ENCODE measurements around the gene TMEM245. TPM values are rescaled to one million over a fixed set of nuclear protein-coding genes. Genes with fewer than 3 reads are reported as not detected.

The TMEM245 gene
- total and polyA plus RNA-seq, 2 of the 13 experiments (the other 11 are each of a cell fraction or from before 2014, with no cell fraction given), result 53.5 to 55.4 TPM

GRCh38 chr9:109052416-109052815 lies 67.3 kb downstream of the TMEM245 start:
- H3K4me3 ChIP-seq (replicated peaks in 1 of 3; ENCODE audit: insufficient read depth in 1 of 3, low read depth in 2 of 3, low read length in 3 of 3), result no peak overlapping the region
- ChIA-PET CTCF (ENCODE audit: low intra/inter-chr PET ratio, low total read pairs) (no interaction called here), POLR2A (no interaction called here)
- H3K9me3 ChIP-seq (ENCODE audit: low read length), result no peaks in the 10 kb centered on the region
- intact Hi-C loops (cut with micrococcal nuclease; ENCODE audit: unreplicated experiment), result no loop called here
- H4K20me1 ChIP-seq (ENCODE audit: insufficient read depth, low read length), result no peaks in the 10 kb centered on the region
- WGBS (ENCODE audit: low lambda C conversion rate), result 92% methylated on average over 2 of the region's 2 CpGs
- no peaks in the 10 kb centered on the region for H3K79me2 ChIP-seq (ENCODE audit: insufficient read depth, low read length)
- no peak overlapping the region for H3K27ac ChIP-seq (ENCODE audit: extremely low read length, insufficient read depth, low read length)
- H3K27me3 ChIP-seq (ENCODE audit: control insufficient read depth in 1 of 2, insufficient read depth in 2 of 2, low read length in 2 of 2), result no peaks in the 10 kb centered on the region
- no peak for TF ChIP-seq U2AF1 (optimal IDR thresholded peaks at IDR 0.05; ENCODE audit: low read depth, low read length)
- TF ChIP-seq ZBTB14 (CRISPR knock-in tag; IDR thresholded peaks at IDR 0.05), result no peak
- TF ChIP-seq LRRFIP1 (CRISPR knock-in tag; conservative IDR thresholded peaks at IDR 0.05), result no peak
- TF ChIP-seq ZNF205 (CRISPR knock-in tag; IDR thresholded peaks at IDR 0.05), result no peak
- no peak for TF ChIP-seq ZBTB33 (CRISPR knock-in tag; IDR thresholded peaks at IDR 0.05)
- no peak for TF ChIP-seq CCDC6 (CRISPR knock-in tag; IDR thresholded peaks at IDR 0.05)
- no peak for TF ChIP-seq NAIF1 (CRISPR knock-in tag; IDR thresholded peaks at IDR 0.05; ENCODE audit: borderline replicate concordance)
- TF ChIP-seq NFYC (CRISPR knock-in tag; IDR thresholded peaks at IDR 0.05), result no peak
- no peak for TF ChIP-seq NCOA1 (CRISPR knock-in tag; IDR thresholded peaks at IDR 0.05)
- no peak for TF ChIP-seq CC2D1A (CRISPR knock-in tag; IDR thresholded peaks at IDR 0.05)
- no peak for TF ChIP-seq ZNF737 (CRISPR knock-in tag; IDR thresholded peaks at IDR 0.05; ENCODE audit: borderline replicate concordance)
- no peak for TF ChIP-seq HNRNPH1 (optimal IDR thresholded peaks at IDR 0.05; ENCODE audit: low read depth, low read length)
- TF ChIP-seq ZNF234 (CRISPR knock-in tag; conservative IDR thresholded peaks at IDR 0.05), result no peak
- no peak for TF ChIP-seq AGO1 (IDR thresholded peaks at IDR 0.05; ENCODE audit: low read depth, low read length, poor library complexity, severe bottlenecking)
- no peak for TF ChIP-seq HOMEZ (CRISPR knock-in tag; IDR thresholded peaks at IDR 0.05; ENCODE audit: low read depth)
- no peak for TF ChIP-seq ZSCAN20 (CRISPR knock-in tag; IDR thresholded peaks at IDR 0.05; ENCODE audit: borderline replicate concordance)
- no peak for TF ChIP-seq TCF7L2 (IDR thresholded peaks at IDR 0.05; ENCODE audit: low read depth, low read length)
- TF ChIP-seq ZNF598 (CRISPR knock-in tag; IDR thresholded peaks at IDR 0.05; ENCODE audit: borderline replicate concordance), result no peak
- BruUV-seq (replicated peaks), result no TSS peak
- in situ Hi-C loops (cut with HindIII; ENCODE audit: extremely low pct_ligation_motif_present, low pct_unique_long_range_greater_than_20kb), result no loop called here
- no peak for DNase-seq (ENCODE audit: low spot score)
- H3K9ac ChIP-seq (ENCODE audit: insufficient read depth, low read depth, low read length), result no peak overlapping the region
- H3K4me2 ChIP-seq (ENCODE audit: low read depth, low read length), result no peak overlapping the region
- FAIRE-seq, result no peak
- no peak overlapping the region for H2AFZ ChIP-seq (ENCODE audit: low read length)
- no peak for ATAC-seq
- no peaks in the 10 kb centered on the region for H3K4me1 ChIP-seq (ENCODE audit: insufficient read depth, low read length)
- H3K36me3 ChIP-seq (replicated peaks in 1 of 2; ENCODE audit: control insufficient read depth in 1 of 2, insufficient read depth in 2 of 2, low read length in 2 of 2), result peaks cover 17 to 79% of the 10 kb centered on the region in 2 experiments

All from HepG2 (cell line).